HCT116 (cell line): ENCODE results near the gene TDRD7. TPM values are rescaled to one million over a fixed set of nuclear protein-coding genes. Genes with fewer than 3 reads are reported as not detected.
A peak's percentile ranks its signal among the peaks of the same experiment; 100 is the strongest.

ENCODE experiments used
- ATAC-seq: fragments of 200-7000 bp; cut with Tn5 transposase; 2 replicates; pipeline ENCODE4 v1.9.1; 2020; ENCODE audit warnings: mild to moderate bottlenecking, moderate library complexity
- BruUV-seq: library from RNA; stranded (reverse); fragments of 400-500 nt; replicated peaks from 2 replicates; lab custom pipeline; 2021; lab: Mats Ljungman, UMichigan
- CTCF ChIA-PET: fragments of 300-600 bp; sonication (Branson Sonifier 250); formaldehyde crosslinking; loops from one replicate; lab custom pipeline; 2021; ENCODE audit warnings: antibody characterized with exemption; lab: Charles Lee
- POLR2A ChIA-PET: fragments of 300-600, 350-600 bp; sonication (Branson Sonifier 250); formaldehyde crosslinking; loops from one replicate; lab custom pipeline; 2021; ENCODE audit warnings: antibody characterized with exemption; lab: Charles Lee
- RAD21 ChIA-PET, 2 experiments: fragments of 300-600 bp; sonication (Branson Sonifier 250); formaldehyde crosslinking; loops; one replicate each; lab custom pipeline; 2023; ENCODE audit warnings: low total read pairs in 2 of 2; ENCODE audit not compliant: uncharacterized antibody in 2 of 2, unreplicated experiment in 2 of 2, low non-redundant PET in 1 of 2; lab: Charles Lee
- DNase-seq: peaks from one replicate; pipeline ENCODE4 v3.0.0-alpha.2; 2010; ENCODE audit warnings: low read depth, low spot score
- H2AFZ ChIP-seq: fragments of 200-600 bp; shearing (Covaris generic), sonication (generic); 2 replicates; pipeline ENCODE4 v1.6.1; 2017; ENCODE audit warnings: low read depth, mixed run types, mixed read lengths, antibody characterized with exemption, low read length; ENCODE audit not compliant: poor library complexity, severe bottlenecking
- H3K27ac ChIP-seq: 2 replicates; pipeline ENCODE4 v1.5.1; 2012; ENCODE audit warnings: low read depth, low read length
- H3K27me3 ChIP-seq: fragments of 200-600 bp; sonication (generic); 2 replicates; pipeline ENCODE4 v1.6.1; 2016; ENCODE audit warnings: mixed run types, low read length, mixed read lengths; ENCODE audit not compliant: insufficient read depth
- H3K36me3 ChIP-seq, 2 experiments: fragments of 200-500 bp in 1 of 2; fragments of 200-600 bp in 1 of 2; sonication (Bioruptor generic) in 1 of 2; sonication (generic) in 1 of 2; 2 replicates each; pipeline versions ENCODE4 v1.5.1 to v1.6.1; 2014 to 2016; ENCODE audit warnings: low read length in 2 of 2, inconsistent platforms in 1 of 2, mixed read lengths in 1 of 2, mixed run types in 1 of 2; ENCODE audit not compliant: insufficient read depth in 2 of 2, control insufficient read depth in 1 of 2
- H3K4me1 ChIP-seq, 2 experiments: fragments of 200-600 bp in 1 of 2; sonication (generic) in 1 of 2; 2 replicates each; pipeline versions ENCODE4 v1.5.1 to v1.6.1; 2012 to 2017; ENCODE audit warnings: low read length in 2 of 2, inconsistent platforms in 1 of 2, mild to moderate bottlenecking in 1 of 2, mixed read lengths in 1 of 2, mixed run types in 1 of 2, moderate library complexity in 1 of 2; ENCODE audit not compliant: insufficient read depth in 2 of 2, control insufficient read depth in 1 of 2
- H3K4me2 ChIP-seq: fragments of 200-600 bp; sonication (generic); 2 replicates; pipeline ENCODE4 v1.6.1; 2017; ENCODE audit warnings: mixed run types, low read length, mixed read lengths
- H3K4me3 ChIP-seq, 2 experiments: fragments of 200-600 bp in 1 of 2; sonication (generic) in 1 of 2; replicated peaks in 1 of 2; 2 replicates each; pipeline ENCODE4 v1.5.1; 2011 to 2016; ENCODE audit warnings: low read length in 2 of 2, control low read depth in 1 of 2, low read depth in 1 of 2, mild to moderate bottlenecking in 1 of 2, mixed read lengths in 1 of 2, mixed run types in 1 of 2
- H3K79me2 ChIP-seq: fragments of 200-600 bp; sonication (generic); 2 replicates; pipeline ENCODE4 v1.6.1; 2017; ENCODE audit warnings: mild to moderate bottlenecking, mixed run types, low read length, moderate library complexity, mixed read lengths; ENCODE audit not compliant: insufficient read depth
- H3K9ac ChIP-seq: fragments of 200-600 bp; sonication (generic); 2 replicates; pipeline ENCODE4 v1.6.1; 2016; ENCODE audit warnings: low read length, mixed read lengths
- H3K9me2 ChIP-seq: fragments of 200-600 bp; sonication (generic), shearing (Covaris generic); 2 replicates; pipeline ENCODE4 v1.6.1; 2017; ENCODE audit warnings: mixed run types, mild to moderate bottlenecking, moderate library complexity; ENCODE audit not compliant: insufficient read depth
- H3K9me3 ChIP-seq, 2 experiments: fragments of 200-500 bp in 1 of 2; fragments of 200-600 bp in 1 of 2; sonication (Bioruptor generic) in 1 of 2; sonication (generic) in 1 of 2; 2 replicates each; pipeline ENCODE4 v1.6.1; 2014 to 2017; ENCODE audit warnings: low read length in 2 of 2, mixed read lengths in 2 of 2, inconsistent platforms in 1 of 2, low read depth in 1 of 2, mild to moderate bottlenecking in 1 of 2, mixed run types in 1 of 2, moderate library complexity in 1 of 2; ENCODE audit not compliant: control insufficient read depth in 1 of 2, insufficient read depth in 1 of 2
- H4K20me1 ChIP-seq: fragments of 200-600 bp; sonication (generic), shearing (Covaris generic); 2 replicates; pipeline ENCODE4 v1.6.1; 2017; ENCODE audit warnings: mixed run types, mild to moderate bottlenecking, moderate library complexity; ENCODE audit not compliant: insufficient read depth
- CBX3 ChIP-seq: IDR thresholded peaks from 2 replicates; pipeline ENCODE4 v1.6.1; 2012; ENCODE audit warnings: low read depth
- EGR1 ChIP-seq: IDR thresholded peaks from 2 replicates; pipeline ENCODE4 v1.6.1; 2012; ENCODE audit warnings: low read depth
- ELF1 ChIP-seq: IDR thresholded peaks from 2 replicates; pipeline ENCODE4 v1.6.1; 2012; ENCODE audit warnings: low read depth, borderline replicate concordance
- EZH2 ChIP-seq: fragments of 200-600 bp; sonication (generic); IDR thresholded peaks from 2 replicates; pipeline ENCODE4 v1.6.1; 2017; ENCODE audit warnings: antibody characterized with exemption, mixed run types
- EZH2phosphoT487 ChIP-seq: fragments of 200-600 bp; IDR thresholded peaks from 2 replicates; pipeline ENCODE4 v1.6.1; 2018; ENCODE audit warnings: antibody characterized with exemption, borderline replicate concordance
- JUND ChIP-seq: IDR thresholded peaks from 2 replicates; pipeline ENCODE4 v1.6.1; 2012
- POLR2A ChIP-seq: IDR thresholded peaks from 2 replicates; pipeline ENCODE4 v1.7.0; 2011; ENCODE audit warnings: borderline replicate concordance; ENCODE audit not compliant: insufficient read depth, insufficient read length; ENCODE audit errors: extremely low read depth
- POLR2AphosphoS5 ChIP-seq: IDR thresholded peaks from 2 replicates; pipeline ENCODE4 v1.6.1; 2011; ENCODE audit warnings: mild to moderate bottlenecking, low read depth, low read length, moderate library complexity
- RAD21 ChIP-seq: IDR thresholded peaks from 2 replicates; pipeline ENCODE4 v1.6.1; 2012; ENCODE audit warnings: low read depth, mild to moderate bottlenecking
- SIN3A ChIP-seq: IDR thresholded peaks from 2 replicates; pipeline ENCODE4 v1.6.1; 2012; ENCODE audit warnings: low read depth
- SP1 ChIP-seq: IDR thresholded peaks from 2 replicates; pipeline ENCODE4 v1.6.1; 2012; ENCODE audit warnings: low read depth
- TCF7L2 ChIP-seq: IDR thresholded peaks from 2 replicates; pipeline ENCODE4 v1.7.0; 2011; ENCODE audit warnings: borderline replicate concordance, inconsistent platforms; ENCODE audit not compliant: insufficient read depth, insufficient read length; ENCODE audit errors: extremely low read depth
- YY1 ChIP-seq: IDR thresholded peaks from 2 replicates; pipeline ENCODE4 v1.6.1; 2011; ENCODE audit warnings: low read length, low read depth, moderate library complexity, mild to moderate bottlenecking; ENCODE audit not compliant: insufficient replicate concordance; ENCODE audit errors: extremely low read depth
- ZNF274 ChIP-seq: fragments of 200-500 bp; sonication (Bioruptor generic); IDR thresholded peaks from 2 replicates; pipeline ENCODE4 v1.6.1; 2014; ENCODE audit warnings: mild to moderate bottlenecking, low read depth, low read length, inconsistent platforms
- intact Hi-C: fragments of 100-400 bp; cut with micrococcal nuclease; formaldehyde crosslinking; loops from 2 replicates; pipeline ENCODE4 v1.10.0; 2022
- total RNA-seq: library from RNA; stranded (reverse); gene quantifications from one replicate; pipeline ENCODE4 v1.2.1, GENCODE V29; 2021; ENCODE audit not compliant: unreplicated experiment
- TF ChIP-seq, protein P1 (sequence below): IDR thresholded peaks from 2 replicates; pipeline ENCODE4 v1.6.1; 2012
- TF ChIP-seq, protein P2 (sequence below): IDR thresholded peaks from 2 replicates; pipeline ENCODE4 v1.6.1; 2011; ENCODE audit warnings: mild to moderate bottlenecking, low read length, moderate library complexity; ENCODE audit not compliant: insufficient replicate concordance; ENCODE audit errors: extremely low read depth

The TDRD7 gene
- total RNA-seq, 1 experiment from 2014 or later = 8.0 TPM

- Histone ChIP-seq H3K4me3 (no peak overlapping the region), H3K4me1 (peaks cover 3 to 22% of the 10 kb centered on the region in 2 experiments; a peak in 3 of 4 replicates), H3K36me3 (no peaks in the 10 kb centered on the region), H3K4me2 (no peak overlapping the region), H4K20me1 (no peaks in the 10 kb centered on the region), H3K9ac (no peak overlapping the region), H3K9me2 (no peaks in the 10 kb centered on the region), H2AFZ (no peak overlapping the region), H3K27me3 (no peaks in the 10 kb centered on the region), H3K27ac (no peak overlapping the region), H3K9me3 (no peaks in the 10 kb centered on the region), H3K79me2 (no peaks in the 10 kb centered on the region)
- ATAC-seq (no peak), DNase-seq (no peak)
- ChIA-PET RAD21 (no interaction called here), CTCF (no interaction called here), POLR2A (no interaction called here)
- intact Hi-C loops = loop anchor here (5.0 kb wide), 1 partner anchor 527 kb away; no protein-coding TSS in a partner anchor
- BruUV-seq = TSS peak; percentile 28
- TF ChIP-seq, protein P1, sequence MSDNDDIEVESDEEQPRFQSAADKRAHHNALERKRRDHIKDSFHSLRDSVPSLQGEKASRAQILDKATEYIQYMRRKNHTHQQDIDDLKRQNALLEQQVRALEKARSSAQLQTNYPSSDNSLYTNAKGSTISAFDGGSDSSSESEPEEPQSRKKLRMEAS = no peak
- no peak for TF ChIP-seq CBX3
- no peak for TF ChIP-seq YY1
- TF ChIP-seq, protein P2, sequence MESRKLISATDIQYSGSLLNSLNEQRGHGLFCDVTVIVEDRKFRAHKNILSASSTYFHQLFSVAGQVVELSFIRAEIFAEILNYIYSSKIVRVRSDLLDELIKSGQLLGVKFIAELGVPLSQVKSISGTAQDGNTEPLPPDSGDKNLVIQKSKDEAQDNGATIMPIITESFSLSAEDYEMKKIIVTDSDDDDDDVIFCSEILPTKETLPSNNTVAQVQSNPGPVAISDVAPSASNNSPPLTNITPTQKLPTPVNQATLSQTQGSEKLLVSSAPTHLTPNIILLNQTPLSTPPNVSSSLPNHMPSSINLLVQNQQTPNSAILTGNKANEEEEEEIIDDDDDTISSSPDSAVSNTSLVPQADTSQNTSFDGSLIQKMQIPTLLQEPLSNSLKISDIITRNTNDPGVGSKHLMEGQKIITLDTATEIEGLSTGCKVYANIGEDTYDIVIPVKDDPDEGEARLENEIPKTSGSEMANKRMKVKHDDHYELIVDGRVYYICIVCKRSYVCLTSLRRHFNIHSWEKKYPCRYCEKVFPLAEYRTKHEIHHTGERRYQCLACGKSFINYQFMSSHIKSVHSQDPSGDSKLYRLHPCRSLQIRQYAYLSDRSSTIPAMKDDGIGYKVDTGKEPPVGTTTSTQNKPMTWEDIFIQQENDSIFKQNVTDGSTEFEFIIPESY = no peak
- TF ChIP-seq EZH2phosphoT487 = no peak
- no peak for TF ChIP-seq EZH2
- no peak for TF ChIP-seq ELF1
- TF ChIP-seq SP1 = no peak
- TF ChIP-seq ZNF274 = no peak
- no peak for TF ChIP-seq POLR2AphosphoS5
- no peak for TF ChIP-seq SIN3A
- no peak for TF ChIP-seq TCF7L2
- no peak for TF ChIP-seq JUND
- no peak for TF ChIP-seq EGR1
- TF ChIP-seq RAD21 = no peak
- TF ChIP-seq POLR2A = no peak
Observed at GRCh38 chr9:97384406-97385262, 27.3 kb upstream of the TDRD7 start.
